Liver (tissue), 3 donors: ENCODE data around the gene P4HTM.

Experiments used
- EGR1 ChIP-seq, 2 donors: IDR thresholded peaks; 2 replicates each; pipeline ENCODE4 v1.6.1; 2016 to 2018; ENCODE audit warnings: antibody characterized with exemption in 2 of 2, low read depth in 2 of 2
- GABPA ChIP-seq, 2 donors: IDR thresholded peaks in 1 of 2; conservative IDR thresholded peaks in 1 of 2; 2 replicates each; pipeline ENCODE4 v1.6.1; 2016; ENCODE audit warnings: antibody characterized with exemption in 2 of 2, mild to moderate bottlenecking in 1 of 2, moderate library complexity in 1 of 2
- JUND ChIP-seq, 2 donors: IDR thresholded peaks; 2 replicates each; pipeline ENCODE4 v1.6.1; 2016; ENCODE audit warnings: antibody characterized with exemption in 2 of 2
- TAF1 ChIP-seq: conservative IDR thresholded peaks from 2 replicates; pipeline ENCODE4 v1.6.1; 2016; ENCODE audit warnings: antibody characterized with exemption, mild to moderate bottlenecking
- TF ChIP-seq, protein P1 (sequence below): IDR thresholded peaks from 2 replicates; pipeline ENCODE4 v1.6.1; 2016; ENCODE audit warnings: antibody characterized with exemption
- TF ChIP-seq, protein P2 (sequence below): IDR thresholded peaks from 2 replicates; pipeline ENCODE4 v1.6.1; 2016; ENCODE audit warnings: antibody characterized with exemption
- TF ChIP-seq, protein P3 (sequence below): fragments of 150-350 bp; IDR thresholded peaks from 2 replicates; pipeline ENCODE4 v1.5.1; 2017; ENCODE audit warnings: improper control_type of control experiment, low read depth, low read length; ENCODE audit not compliant: missing input control
- TF ChIP-seq, protein P4 (sequence below): IDR thresholded peaks from 2 replicates; pipeline ENCODE4 v1.6.1; 2016; ENCODE audit warnings: antibody characterized with exemption, mild to moderate bottlenecking
- donor health status: healthy.
- donor health status: healthy.

DNA sequence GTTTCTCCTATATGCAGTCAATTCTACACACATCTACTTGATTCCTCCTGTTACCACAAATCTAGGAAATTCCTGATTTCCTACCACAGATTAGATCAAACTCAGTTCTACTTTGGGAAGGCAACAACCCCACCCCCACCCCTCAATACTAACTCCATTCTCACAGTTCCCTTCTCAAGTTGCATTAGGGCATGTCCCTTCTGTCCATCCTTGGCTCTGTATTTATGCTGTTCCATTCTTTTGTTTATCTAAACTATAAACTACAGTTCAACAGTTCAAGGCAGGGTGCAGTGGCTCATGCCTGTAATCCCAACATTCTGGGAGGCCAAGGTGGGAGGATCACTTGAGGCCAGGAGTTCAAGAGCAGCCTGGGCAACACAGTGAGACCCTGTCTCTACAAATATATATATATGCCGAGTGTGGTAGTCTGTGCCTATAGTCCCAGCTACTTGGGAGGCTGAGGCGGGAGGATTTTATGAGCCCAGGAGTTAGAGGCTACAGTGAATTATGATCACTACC lies 64.4 kb downstream of the P4HTM start:
- TF ChIP-seq GABPA (IDR thresholded peaks at IDR 0.05 in 1 of 2, conservative IDR thresholded peaks at IDR 0.05 in 1 of 2) (no peak), JUND (IDR thresholded peaks at IDR 0.05) (no peak), EGR1 (IDR thresholded peaks at IDR 0.05; ENCODE audit: low read depth in 2 of 2) (no peak), TAF1 (no peak)
- TF ChIP-seq, protein P1, sequence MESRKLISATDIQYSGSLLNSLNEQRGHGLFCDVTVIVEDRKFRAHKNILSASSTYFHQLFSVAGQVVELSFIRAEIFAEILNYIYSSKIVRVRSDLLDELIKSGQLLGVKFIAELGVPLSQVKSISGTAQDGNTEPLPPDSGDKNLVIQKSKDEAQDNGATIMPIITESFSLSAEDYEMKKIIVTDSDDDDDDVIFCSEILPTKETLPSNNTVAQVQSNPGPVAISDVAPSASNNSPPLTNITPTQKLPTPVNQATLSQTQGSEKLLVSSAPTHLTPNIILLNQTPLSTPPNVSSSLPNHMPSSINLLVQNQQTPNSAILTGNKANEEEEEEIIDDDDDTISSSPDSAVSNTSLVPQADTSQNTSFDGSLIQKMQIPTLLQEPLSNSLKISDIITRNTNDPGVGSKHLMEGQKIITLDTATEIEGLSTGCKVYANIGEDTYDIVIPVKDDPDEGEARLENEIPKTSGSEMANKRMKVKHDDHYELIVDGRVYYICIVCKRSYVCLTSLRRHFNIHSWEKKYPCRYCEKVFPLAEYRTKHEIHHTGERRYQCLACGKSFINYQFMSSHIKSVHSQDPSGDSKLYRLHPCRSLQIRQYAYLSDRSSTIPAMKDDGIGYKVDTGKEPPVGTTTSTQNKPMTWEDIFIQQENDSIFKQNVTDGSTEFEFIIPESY, result no peak
- TF ChIP-seq, protein P2, sequence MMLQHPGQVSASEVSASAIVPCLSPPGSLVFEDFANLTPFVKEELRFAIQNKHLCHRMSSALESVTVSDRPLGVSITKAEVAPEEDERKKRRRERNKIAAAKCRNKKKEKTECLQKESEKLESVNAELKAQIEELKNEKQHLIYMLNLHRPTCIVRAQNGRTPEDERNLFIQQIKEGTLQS, result no peak
- TF ChIP-seq, protein P3, sequence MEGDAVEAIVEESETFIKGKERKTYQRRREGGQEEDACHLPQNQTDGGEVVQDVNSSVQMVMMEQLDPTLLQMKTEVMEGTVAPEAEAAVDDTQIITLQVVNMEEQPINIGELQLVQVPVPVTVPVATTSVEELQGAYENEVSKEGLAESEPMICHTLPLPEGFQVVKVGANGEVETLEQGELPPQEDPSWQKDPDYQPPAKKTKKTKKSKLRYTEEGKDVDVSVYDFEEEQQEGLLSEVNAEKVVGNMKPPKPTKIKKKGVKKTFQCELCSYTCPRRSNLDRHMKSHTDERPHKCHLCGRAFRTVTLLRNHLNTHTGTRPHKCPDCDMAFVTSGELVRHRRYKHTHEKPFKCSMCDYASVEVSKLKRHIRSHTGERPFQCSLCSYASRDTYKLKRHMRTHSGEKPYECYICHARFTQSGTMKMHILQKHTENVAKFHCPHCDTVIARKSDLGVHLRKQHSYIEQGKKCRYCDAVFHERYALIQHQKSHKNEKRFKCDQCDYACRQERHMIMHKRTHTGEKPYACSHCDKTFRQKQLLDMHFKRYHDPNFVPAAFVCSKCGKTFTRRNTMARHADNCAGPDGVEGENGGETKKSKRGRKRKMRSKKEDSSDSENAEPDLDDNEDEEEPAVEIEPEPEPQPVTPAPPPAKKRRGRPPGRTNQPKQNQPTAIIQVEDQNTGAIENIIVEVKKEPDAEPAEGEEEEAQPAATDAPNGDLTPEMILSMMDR, result no peak
- TF ChIP-seq, protein P4, sequence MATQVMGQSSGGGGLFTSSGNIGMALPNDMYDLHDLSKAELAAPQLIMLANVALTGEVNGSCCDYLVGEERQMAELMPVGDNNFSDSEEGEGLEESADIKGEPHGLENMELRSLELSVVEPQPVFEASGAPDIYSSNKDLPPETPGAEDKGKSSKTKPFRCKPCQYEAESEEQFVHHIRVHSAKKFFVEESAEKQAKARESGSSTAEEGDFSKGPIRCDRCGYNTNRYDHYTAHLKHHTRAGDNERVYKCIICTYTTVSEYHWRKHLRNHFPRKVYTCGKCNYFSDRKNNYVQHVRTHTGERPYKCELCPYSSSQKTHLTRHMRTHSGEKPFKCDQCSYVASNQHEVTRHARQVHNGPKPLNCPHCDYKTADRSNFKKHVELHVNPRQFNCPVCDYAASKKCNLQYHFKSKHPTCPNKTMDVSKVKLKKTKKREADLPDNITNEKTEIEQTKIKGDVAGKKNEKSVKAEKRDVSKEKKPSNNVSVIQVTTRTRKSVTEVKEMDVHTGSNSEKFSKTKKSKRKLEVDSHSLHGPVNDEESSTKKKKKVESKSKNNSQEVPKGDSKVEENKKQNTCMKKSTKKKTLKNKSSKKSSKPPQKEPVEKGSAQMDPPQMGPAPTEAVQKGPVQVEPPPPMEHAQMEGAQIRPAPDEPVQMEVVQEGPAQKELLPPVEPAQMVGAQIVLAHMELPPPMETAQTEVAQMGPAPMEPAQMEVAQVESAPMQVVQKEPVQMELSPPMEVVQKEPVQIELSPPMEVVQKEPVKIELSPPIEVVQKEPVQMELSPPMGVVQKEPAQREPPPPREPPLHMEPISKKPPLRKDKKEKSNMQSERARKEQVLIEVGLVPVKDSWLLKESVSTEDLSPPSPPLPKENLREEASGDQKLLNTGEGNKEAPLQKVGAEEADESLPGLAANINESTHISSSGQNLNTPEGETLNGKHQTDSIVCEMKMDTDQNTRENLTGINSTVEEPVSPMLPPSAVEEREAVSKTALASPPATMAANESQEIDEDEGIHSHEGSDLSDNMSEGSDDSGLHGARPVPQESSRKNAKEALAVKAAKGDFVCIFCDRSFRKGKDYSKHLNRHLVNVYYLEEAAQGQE, result no peak
